Activated B cell treated with CpG ODN at 0.5 μM for 24 hours (primary cell): ENCODE results near the gene ANO5. TPM values are rescaled to one million over a fixed set of nuclear protein-coding genes. Genes with fewer than 3 reads are reported as not detected.

Experiments
- ATAC-seq: fragments of 200-7000 bp; cut with Tn5 transposase; one replicate; pipeline ENCODE4 v1.10.0; 2021; ENCODE audit warnings: low read depth, mild to moderate bottlenecking, moderate library complexity
- CTCF ChIA-PET: fragments of 350-600 bp; sonication (Branson Sonifier 250); formaldehyde crosslinking; loops from one replicate; lab custom pipeline; 2021; ENCODE audit warnings: antibody characterized with exemption; lab: Charles Lee
- POLR2A ChIA-PET: fragments of 350-600 bp; sonication (Branson Sonifier 250); formaldehyde crosslinking; loops from one replicate; lab custom pipeline; 2021; ENCODE audit warnings: antibody characterized with exemption; lab: Charles Lee
- DNase-seq: peaks from one replicate; pipeline ENCODE4 v3.0.0; 2022
- H3K27ac Mint-ChIP-seq: one replicate; pipeline ENCODE4 v1.8.0; 2020; ENCODE audit warnings: mixed read lengths
- H3K27me3 Mint-ChIP-seq: one replicate; pipeline ENCODE4 v1.8.0; 2021; ENCODE audit warnings: mixed read lengths
- H3K36me3 Mint-ChIP-seq: one replicate; pipeline ENCODE4 v1.8.0; 2021; ENCODE audit warnings: low read depth, mixed read lengths
- H3K4me1 Mint-ChIP-seq: one replicate; pipeline ENCODE4 v1.8.0; 2021; ENCODE audit warnings: mixed read lengths
- H3K4me3 Mint-ChIP-seq: one replicate; pipeline ENCODE4 v1.8.0; 2020; ENCODE audit warnings: mild to moderate bottlenecking, mixed read lengths
- H3K9me3 Mint-ChIP-seq: one replicate; pipeline ENCODE4 v1.8.0; 2020; ENCODE audit warnings: mixed read lengths
- CTCF ChIP-seq: fragments of 200-600 bp; IDR thresholded peaks from one replicate; pipeline ENCODE4 v1.8.0; 2022; ENCODE audit warnings: antibody characterized with exemption, mild to moderate bottlenecking
- intact Hi-C: fragments of 100-400 bp; cut with micrococcal nuclease; formaldehyde crosslinking; loops from one replicate; pipeline ENCODE4 v1.15.1; 2024
- total RNA-seq: library from RNA; stranded (reverse); gene quantifications from 2 replicates; pipeline ENCODE4 v1.2.3, GENCODE V29; 2022

The ANO5 gene
- total RNA-seq, 1 donor from 2014 or later, result not detected

GRCh38 chr11:22192289-22192641 is 620 bp upstream of the ANO5 start:
- Mint-ChIP-seq H3K4me3 (peak overlapping the region; percentile 69), H3K27ac (no peak overlapping the region), H3K36me3 (no peaks in the 10 kb centered on the region), H3K4me1 (peaks cover 13% of the 10 kb centered on the region), H3K9me3 (no peaks in the 10 kb centered on the region), H3K27me3 (peaks cover 30% of the 10 kb centered on the region)
- ATAC-seq (no peak), DNase-seq (no peak)
- ChIA-PET POLR2A (no interaction called here), CTCF (no interaction called here)
- no peak for TF ChIP-seq CTCF
- intact Hi-C loops, result no loop called here

- H3K9me3 Mint-ChIP-seq, result no peaks in the 10 kb centered on the region
- peaks cover 28% of the 10 kb centered on the region for H3K27me3 Mint-ChIP-seq
- no peaks in the 10 kb centered on the region for H3K36me3 Mint-ChIP-seq
- ATAC-seq (no peak), DNase-seq (no peak)
- no peak overlapping the region for H3K27ac Mint-ChIP-seq
- peaks cover 13% of the 10 kb centered on the region for H3K4me1 Mint-ChIP-seq
- ChIA-PET CTCF (no interaction called here), POLR2A (no interaction called here)
- TF ChIP-seq CTCF, result no peak
- intact Hi-C loops, result no loop called here
- peak overlapping the region; percentile 69 for H3K4me3 Mint-ChIP-seq
Observed at GRCh38 chr11:22193348-22194051, 615 bp downstream of the ANO5 start.

GRCh38 chr11:22194306-22194705 is 1.4 kb downstream of the ANO5 start:
- no peak for TF ChIP-seq CTCF
- Mint-ChIP-seq H3K9me3 (no peaks in the 10 kb centered on the region), H3K36me3 (no peaks in the 10 kb centered on the region), H3K27me3 (peaks cover 28% of the 10 kb centered on the region), H3K27ac (no peak overlapping the region), H3K4me3 (no peak overlapping the region), H3K4me1 (peaks cover 13% of the 10 kb centered on the region)
- no peak for ATAC-seq
- CTCF ChIA-PET, result no interaction called here
- DNase-seq, result no peak
- intact Hi-C loops, result no loop called here
- POLR2A ChIA-PET, result no interaction called here

GRCh38 chr11:22194907-22195306 is 2.0 kb downstream of the ANO5 start:
- CTCF ChIA-PET, result no interaction called here
- ATAC-seq (no peak), DNase-seq (no peak)
- intact Hi-C loops, result no loop called here
- no peak for TF ChIP-seq CTCF
- no peaks in the 10 kb centered on the region for H3K9me3 Mint-ChIP-seq
- H3K27me3 Mint-ChIP-seq, result peaks cover 28% of the 10 kb centered on the region
- no peaks in the 10 kb centered on the region for H3K36me3 Mint-ChIP-seq
- H3K4me1 Mint-ChIP-seq, result peaks cover 13% of the 10 kb centered on the region
- no peak overlapping the region for H3K4me3 Mint-ChIP-seq
- POLR2A ChIA-PET, result no interaction called here
- no peak overlapping the region for H3K27ac Mint-ChIP-seq

GRCh38 chr11:22197139-22198005 is 4.5 kb downstream of the ANO5 start:
- DNase-seq (no peak), ATAC-seq (no peak)
- no peak for TF ChIP-seq CTCF
- POLR2A ChIA-PET, result no interaction called here
- Mint-ChIP-seq H3K27ac (no peak overlapping the region), H3K9me3 (no peaks in the 10 kb centered on the region), H3K27me3 (peaks cover 20% of the 10 kb centered on the region), H3K4me1 (peaks cover 10% of the 10 kb centered on the region), H3K36me3 (no peaks in the 10 kb centered on the region), H3K4me3 (no peak overlapping the region)
- intact Hi-C loops, result no loop called here
- CTCF ChIA-PET, result no interaction called here
